A673 (cell line): Measurements from ENCODE around the gene GPLD1.

Experiments used
- CTCF ChIP-seq: fragments of 300-800, 200-600 bp; sonication (generic); conservative IDR thresholded peaks from 2 replicates; pipeline ENCODE4 v1.5.1; 2017; ENCODE audit warnings: low read depth, mild to moderate bottlenecking, antibody characterized with exemption, low read length, moderate library complexity, mixed read lengths
- EZH2 ChIP-seq: fragments of 200-600 bp; sonication (generic); IDR thresholded peaks from 2 replicates; pipeline ENCODE4 v1.6.1; 2017; ENCODE audit warnings: borderline replicate concordance, low read depth, mild to moderate bottlenecking, mixed read lengths, antibody characterized with exemption, low read length; ENCODE audit not compliant: poor library complexity, severe bottlenecking

GRCh38 chr6:24428615-24429014 lies 60.8 kb downstream of the GPLD1 start:
- no peak for TF ChIP-seq CTCF
- no peak for TF ChIP-seq EZH2
